Stimulated activated CD8-positive, alpha-beta memory T cell treated with anti-CD3 and anti-CD28 coated beads, Interleukin-15, amount 100 ng/mL, for 4 hours (primary cell): ENCODE data around the gene SLC25A26.

ENCODE experiments used
- DNase-seq, 2 donors: peaks; one replicate each; pipeline ENCODE4 v3.0.0-alpha.2; 2020; ENCODE audit warnings: low read depth in 2 of 2

SLC25A26 gene

GRCh38 chr3:66396161-66396760 is 175.5 kb downstream of the SLC25A26 start:
- no peak for DNase-seq

GRCh38 chr3:66396888-66397287 is 176.1 kb downstream of the SLC25A26 start:
- no peak for DNase-seq

GRCh38 chr3:66397745-66398144 is 176.9 kb downstream of the SLC25A26 start:
- DNase-seq = no peak

GRCh38 chr3:66398228-66399025 is 177.6 kb downstream of the SLC25A26 start:
- DNase-seq = no peak

- no peak for DNase-seq
Observed at GRCh38 chr3:66399529-66400232, 178.9 kb downstream of the SLC25A26 start.

GRCh38 chr3:66400411-66401156 is 179.8 kb downstream of the SLC25A26 start:
- DNase-seq = no peak

GRCh38 chr3:66401157-66401550 is 180.4 kb downstream of the SLC25A26 start:
- DNase-seq = no peak

GRCh38 chr3:66401675-66402491 is 181.1 kb downstream of the SLC25A26 start:
- DNase-seq = no peak

GRCh38 chr3:66402596-66403290 is 181.9 kb downstream of the SLC25A26 start:
- DNase-seq = no peak

- DNase-seq = no peak
Observed at GRCh38 chr3:66403323-66403990, 182.7 kb downstream of the SLC25A26 start.

GRCh38 chr3:66404197-66404596 is 183.4 kb downstream of the SLC25A26 start:
- no peak for DNase-seq

- no peak for DNase-seq
Observed at GRCh38 chr3:66404903-66405700, 184.3 kb downstream of the SLC25A26 start.

- DNase-seq = no peak
Observed at GRCh38 chr3:66405701-66406091, 184.9 kb downstream of the SLC25A26 start.

- no peak for DNase-seq
Observed at GRCh38 chr3:66406163-66406562, 185.4 kb downstream of the SLC25A26 start.

- DNase-seq = no peak
Observed at GRCh38 chr3:66406831-66407610, 186.2 kb downstream of the SLC25A26 start.

GRCh38 chr3:66407611-66408218 is 186.9 kb downstream of the SLC25A26 start:
- DNase-seq = peak; percentile 29 to 51

- DNase-seq = no peak
Observed at GRCh38 chr3:66409771-66410754, 189.3 kb downstream of the SLC25A26 start.
